ENCODE results near the gene MEIS3.
"Not testable (repeated sequence)": the region's sequence is repeated elsewhere in the genome, so short reads cannot be mapped to it uniquely, and the experiment has no call there.

Gene MEIS3

DNA sequence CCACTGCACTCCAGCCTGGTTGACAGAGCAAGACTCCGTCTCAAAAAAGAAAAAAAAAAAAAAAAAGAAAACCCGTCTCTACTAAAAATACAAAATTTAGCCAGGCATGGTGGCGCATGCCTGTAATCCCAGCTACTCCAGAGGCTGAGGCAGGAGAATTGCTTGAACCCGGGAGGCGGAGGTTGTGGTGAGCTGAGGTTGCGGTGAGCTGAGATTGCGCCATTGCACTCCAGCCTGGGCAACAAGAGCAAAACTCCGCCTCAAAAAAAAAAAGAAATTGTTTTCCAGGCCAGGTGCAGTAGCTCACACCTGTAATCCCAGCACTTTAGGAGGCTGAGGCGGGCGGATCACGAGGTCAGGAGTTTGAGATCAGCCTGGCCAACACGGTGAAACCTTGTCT is 32.7 kb downstream of the MEIS3 start:
- not testable (repeated sequence) for DNase-seq (ENCODE audit: low read depth in 3 of 3)

DNA sequence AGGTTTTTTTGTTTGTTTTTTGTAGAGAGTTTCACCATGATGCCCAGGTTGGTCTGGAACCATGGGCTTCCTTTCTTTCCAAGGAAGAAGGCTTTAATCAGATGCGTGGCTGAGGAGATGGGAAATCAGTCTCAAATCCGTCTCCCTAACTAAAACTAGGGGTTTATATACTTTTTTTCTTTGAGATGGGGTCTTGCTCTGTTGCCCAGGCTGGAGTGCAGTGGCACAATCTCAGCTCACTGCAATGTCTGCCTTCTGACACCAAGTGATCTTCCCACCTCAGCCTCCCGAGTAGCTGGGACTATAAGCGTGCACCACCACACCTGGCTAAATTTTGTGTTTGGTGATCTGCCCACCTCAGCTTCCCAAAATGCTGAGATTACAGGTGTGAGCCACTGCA is 34.8 kb downstream of the MEIS3 start:
- not testable (repeated sequence) for DNase-seq (ENCODE audit: low read depth in 3 of 3)

DNA sequence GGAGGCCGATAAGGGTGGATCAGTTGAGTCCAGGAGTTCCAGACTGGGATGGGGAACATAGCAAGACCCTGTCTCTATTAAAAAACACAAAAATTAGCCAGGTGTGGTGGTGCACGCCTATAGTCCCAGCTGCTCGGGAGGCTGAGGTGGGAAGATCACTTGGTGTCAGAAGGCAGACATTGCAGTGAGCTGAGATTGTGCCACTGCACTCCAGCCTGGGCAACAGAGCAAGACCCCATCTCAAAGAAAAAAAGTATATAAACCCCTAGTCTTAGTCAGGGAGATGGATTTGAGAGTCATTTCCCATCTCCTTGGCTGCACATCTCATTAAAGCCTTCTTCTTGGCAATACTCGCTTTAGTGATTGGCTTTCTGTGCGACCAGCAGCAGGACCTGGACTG is 35.4 kb downstream of the MEIS3 start:
- not testable (repeated sequence) for DNase-seq (ENCODE audit: low read depth in 3 of 3)

DNA sequence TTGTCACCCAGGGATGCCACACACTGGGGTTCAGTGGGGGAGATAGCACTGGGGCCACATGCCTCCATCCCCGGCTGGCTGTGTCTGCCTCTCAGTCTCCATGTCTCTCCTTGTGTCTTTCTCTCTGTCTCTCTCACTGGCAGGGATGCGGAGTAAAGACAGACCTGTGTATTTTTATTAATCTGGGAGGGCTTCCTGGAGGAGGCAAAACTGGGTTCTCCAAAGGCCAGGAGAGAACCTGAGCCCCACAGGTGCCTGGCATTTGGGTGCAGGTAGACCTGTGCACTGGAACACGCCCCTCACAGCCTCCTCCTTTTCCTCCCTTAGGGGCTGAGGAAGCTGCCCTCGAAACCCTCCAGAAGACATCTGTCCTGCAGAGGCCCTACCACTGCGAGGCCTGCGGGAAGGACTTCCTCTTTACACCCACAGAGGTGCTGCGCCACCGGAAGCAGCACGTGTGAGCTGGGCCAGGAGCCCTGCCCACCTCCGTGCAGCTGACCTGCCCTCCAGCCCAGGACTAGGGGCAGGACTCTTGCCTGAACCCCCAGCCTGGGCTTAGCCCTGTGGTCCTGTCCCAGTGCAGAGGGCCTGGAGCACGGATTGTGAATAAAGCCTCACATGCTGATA is 37.6 kb downstream of the MEIS3 start:
- no peak for DNase-seq (ENCODE audit: low read depth in 3 of 3)

DNA sequence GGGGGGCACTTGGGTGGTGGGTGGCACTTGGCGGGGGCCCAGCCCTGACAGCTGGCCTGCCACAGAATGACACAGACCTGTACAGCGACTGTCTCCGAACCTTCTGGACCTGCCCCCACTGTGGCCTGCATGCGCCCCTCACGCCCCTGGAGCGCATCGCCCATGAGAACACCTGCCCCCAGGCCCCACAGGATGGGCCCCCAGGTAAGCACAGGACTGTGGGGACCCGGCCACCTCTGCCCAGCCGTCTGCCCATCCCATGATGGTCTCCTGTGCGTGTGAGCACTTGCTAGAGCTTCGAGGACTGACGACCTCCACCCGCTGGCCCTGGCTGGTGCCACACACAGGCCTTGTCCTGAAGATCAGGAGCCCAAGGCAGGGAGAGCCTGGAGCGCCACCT is 38.2 kb downstream of the MEIS3 start:
- no peak for DNase-seq (ENCODE audit: low read depth in 3 of 3)

DNA sequence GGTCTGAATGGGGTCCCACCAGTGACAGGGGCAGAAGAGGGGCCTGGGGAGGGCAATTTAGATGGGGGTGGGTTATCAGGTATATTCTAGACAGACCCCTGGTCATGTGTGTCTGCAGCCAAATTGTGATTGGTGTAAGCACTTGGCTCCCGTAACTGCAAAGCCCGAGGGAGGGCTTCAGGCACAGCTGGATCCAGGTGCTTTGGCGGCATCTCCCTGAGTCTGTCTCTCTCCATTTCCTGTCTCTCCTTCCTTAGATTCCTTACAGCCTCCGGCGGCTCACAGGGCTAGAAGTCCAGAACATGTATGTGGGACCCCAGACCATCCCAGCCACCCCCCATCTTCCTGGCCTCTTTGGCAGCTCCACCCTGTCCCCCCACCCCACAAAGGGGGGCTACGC is 38.8 kb downstream of the MEIS3 start:
- DNase-seq (ENCODE audit: low read depth in 3 of 3) = no peak

DNA sequence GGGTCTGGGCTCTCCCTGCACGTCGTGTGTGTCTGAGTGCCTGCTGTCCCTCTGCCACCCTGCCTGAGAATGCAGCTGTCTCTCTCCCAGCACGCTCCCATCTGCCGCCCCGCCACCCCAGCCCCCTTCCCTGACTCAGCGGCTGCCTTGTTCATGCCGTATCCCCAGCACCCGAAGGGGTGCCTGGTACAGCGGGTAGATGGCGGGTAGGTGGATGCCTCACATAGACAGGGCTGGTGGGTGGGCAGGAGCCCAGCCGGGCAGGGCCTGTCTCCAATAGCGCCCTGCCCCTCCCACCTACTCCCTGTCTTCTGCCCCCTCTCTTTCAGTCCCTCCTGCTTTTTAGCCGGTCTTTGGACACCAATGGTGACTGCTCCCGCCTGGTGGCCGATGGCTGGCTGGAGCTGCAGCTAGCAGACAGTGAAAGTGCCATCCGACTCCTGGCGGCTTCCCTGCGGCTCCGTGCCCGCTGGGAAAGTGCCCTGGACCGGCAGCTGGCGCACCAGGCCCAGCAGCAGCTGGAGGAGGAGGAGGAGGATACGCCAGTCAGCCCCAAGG is 39.9 kb downstream of the MEIS3 start:
- no peak for DNase-seq (ENCODE audit: low read depth in 3 of 3)

DNA sequence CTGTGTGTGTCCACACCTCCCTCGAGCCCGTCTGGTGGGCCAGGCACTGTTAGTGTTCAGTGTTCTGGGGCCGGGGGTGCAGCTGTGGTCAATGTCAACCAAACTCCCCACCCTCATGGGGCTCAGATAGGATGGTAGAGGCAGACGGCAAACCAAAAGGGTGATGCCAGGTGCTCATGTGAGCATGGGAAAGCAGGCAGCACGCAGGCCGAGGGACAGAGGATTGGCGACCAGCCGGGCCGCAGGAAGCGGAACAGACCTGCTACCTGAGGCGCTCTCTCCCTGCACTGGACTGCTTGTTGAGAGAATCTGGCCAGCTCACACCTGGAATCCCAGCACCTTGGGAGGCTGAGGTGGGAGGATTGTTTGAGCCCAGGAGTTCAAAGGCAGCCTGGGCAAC is 41.1 kb downstream of the MEIS3 start:
- no peak for DNase-seq (ENCODE audit: low read depth in 3 of 3)

DNA sequence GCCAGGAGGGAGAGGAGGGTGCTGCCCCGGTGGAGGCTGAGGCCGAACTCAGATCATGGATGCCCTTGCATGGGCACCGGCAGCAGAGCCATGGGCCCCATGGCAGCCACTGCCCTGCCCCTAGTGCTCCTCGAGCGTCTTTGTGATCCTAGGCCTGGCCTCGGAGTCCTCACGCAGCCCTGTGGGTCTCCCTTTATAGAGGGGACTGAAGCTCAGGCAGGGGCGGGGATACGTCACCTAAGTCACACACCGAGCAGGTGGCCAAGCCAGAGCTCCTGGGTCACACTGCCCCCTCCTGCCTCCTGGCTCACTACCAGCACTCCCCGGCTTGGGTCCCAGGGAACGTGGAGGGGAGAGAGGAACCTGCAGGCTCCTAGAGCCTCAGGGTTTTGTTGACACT is 41.5 kb downstream of the MEIS3 start:
- no peak for DNase-seq (ENCODE audit: low read depth in 3 of 3)

DNA sequence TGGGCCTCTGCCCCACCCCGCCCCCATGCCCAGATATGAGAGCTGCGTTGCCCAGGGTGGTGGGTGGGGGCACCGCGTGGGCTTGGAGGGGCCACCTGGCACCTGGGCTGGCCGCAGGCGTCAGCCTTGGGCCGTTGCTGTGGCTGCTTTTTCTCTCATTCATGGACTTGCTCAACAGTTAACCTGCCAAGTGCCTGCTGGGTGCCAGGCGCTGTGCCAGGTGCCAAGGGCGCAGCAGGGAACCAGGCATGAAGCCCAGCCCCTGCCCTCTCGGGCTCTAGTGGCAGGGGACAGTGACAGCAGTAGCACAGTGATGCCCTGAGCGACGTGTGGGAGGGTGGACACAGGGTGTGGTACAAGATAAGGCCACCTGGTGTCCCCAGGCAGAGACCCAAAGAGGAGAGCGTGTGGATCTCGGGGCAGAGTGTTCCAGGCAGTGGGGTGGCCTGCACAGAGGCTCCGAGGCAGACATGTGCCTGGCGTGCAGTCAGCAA is 42.1 kb downstream of the MEIS3 start:
- DNase-seq (ENCODE audit: low read depth in 3 of 3) = no peak

DNA sequence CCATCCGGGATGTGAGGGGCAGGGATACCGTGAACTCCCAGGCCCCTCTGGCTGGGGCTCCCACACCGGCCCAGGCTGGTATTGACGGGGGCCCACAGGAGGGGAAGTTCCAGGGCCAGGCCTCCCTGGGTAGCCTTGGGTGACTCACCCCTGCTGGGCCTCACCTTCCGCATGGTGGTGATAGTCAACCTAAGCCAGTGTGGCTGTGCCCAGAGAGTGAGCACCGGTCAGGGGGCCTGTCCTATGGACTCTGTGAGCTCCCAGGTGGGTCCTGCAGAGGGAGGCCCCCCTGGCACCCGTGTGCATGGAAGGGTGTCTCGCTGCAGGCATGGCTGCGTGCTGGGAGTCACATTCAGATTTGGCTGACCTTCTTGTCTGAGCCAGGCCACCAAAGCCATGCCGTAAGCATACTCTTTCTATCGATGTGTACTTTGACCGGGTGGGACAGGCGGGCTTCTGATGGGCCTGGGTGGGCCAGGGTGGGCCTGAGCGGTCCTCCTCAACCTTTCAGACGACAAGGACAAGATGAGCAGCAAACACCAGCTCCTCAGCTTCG is 42.7 kb downstream of the MEIS3 start:
- DNase-seq (ENCODE audit: low read depth in 3 of 3) = no peak

DNA sequence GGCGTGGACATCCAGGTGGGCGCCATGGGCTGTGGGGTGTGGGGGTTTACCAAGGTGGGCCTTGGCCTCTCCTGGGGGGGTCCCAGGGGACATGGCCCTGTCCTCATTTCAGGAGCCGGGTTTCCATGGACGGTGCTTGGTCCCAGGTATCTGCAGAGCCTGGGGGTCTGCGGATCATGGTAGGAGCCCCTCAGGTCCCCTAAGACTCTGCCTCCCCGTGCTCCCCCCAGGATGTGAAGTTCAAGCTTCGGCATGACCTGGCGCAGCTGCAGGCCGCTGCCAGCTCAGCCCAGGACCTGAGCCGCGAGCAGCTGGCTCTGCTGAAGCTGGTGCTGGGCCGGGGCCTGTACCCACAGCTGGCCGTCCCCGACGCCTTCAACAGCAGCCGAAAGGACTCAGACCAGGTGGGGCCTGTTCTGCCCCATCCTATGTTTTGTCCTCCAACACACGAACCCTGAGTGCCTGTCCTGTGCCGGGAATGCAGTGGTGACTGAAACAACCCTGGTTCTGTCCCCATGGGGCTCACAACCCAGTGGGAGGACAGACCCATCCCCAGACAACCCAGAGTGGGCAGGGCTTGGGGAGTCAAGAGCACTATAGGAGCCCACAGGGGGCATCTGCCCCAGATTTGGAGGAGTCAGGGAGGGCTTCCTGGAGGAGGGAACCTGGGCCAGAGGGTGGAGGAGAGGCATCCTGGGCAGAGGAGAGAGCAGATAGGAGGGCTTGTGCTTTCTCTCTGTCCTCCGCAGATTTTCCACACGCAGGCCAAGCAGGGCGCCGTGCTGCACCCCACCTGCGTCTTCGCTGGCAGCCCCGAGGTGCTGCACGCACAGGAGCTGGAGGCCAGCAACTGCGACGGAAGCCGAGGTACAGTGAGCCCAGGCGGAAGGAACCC is 43.4 kb downstream of the MEIS3 start:
- DNase-seq (ENCODE audit: low read depth in 3 of 3) = no peak

DNA sequence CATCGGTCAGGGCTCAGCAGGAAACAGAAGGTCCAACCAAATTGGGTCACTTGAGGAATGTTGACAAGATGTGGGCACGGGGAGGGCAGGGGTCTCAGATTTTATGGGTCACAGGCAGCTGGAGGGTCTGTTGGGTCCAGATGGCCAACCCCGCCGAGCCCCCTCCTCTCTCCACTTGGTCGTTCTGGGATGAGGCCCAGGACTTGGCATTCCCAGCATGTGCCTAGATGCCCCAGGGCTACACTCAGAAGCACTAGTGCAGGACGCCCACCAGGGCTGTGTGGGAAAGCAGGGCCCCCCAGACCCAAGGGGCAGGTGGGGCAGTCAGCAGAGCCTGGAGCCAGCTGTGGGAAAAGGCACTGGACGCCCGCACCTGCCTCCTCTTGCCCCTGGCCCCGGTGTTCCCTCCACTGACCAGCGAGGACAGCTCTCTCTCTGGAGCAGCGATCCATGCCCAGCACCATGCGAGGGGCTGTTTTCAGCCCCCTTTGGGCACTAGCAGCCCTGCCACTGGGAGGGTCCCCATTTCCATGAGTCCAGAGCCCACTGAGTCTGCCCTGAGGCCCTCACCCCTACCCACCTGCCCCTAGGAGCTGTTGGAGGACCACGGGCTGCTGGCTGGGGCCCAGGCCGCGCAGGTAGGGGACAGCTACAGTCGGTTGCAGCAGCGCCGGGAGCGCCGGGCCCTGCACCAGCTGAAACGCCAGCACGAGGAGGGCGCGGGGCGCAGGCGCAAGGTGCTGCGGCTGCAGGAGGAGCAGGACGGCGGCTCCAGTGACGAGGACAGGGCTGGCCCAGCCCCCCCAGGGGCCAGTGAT is 44.2 kb downstream of the MEIS3 start:
- no peak for DNase-seq (ENCODE audit: low read depth in 3 of 3)

DNA sequence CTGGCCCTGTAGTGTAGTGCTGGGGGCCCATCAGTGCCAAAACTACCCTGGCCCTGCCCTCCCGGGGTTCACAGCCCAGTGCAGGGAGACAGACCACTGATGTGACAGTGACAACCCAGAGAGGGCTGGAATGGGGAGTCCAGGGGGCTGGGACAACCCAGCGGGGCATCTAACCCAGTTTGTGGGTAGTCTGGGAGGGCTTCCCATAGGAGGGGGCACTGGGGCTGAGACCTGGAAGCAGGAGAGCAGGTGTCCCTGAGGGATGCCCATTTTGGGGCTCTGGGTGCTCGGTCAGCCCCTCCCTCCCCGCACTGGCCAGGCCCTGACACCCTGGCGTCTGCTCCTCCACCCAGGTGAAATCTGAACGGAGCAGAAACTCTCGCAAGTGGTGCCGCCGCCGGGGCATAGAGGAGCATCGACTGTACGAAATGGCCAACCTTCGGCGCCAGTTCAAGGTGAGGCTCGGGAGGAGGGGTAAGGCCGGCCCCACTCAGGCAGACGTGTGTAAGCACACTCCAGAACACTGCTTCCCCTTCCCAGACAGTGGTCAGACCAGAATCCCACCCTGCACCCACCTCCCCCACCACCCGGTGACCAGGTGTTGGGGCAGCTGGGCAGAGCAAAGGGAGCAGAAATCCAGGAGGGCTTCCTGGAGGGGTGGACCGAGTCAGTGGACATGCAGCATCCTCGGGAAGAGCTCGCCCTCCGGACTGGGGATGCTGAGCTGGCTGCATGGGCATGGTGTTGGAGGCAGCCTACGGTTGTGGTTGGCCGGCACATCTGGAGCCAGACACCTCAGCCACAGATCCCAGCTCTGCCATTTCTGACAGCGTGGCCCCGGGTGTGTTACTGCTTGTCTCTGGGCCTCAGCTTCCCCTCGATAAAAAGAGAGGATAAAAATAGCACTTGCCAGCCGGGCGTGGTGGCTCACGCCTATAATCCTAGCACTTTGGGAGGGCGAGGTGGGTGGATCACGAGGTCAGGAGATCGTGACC is 45.8 kb downstream of the MEIS3 start:
- DNase-seq (ENCODE audit: low read depth in 3 of 3) = no peak

DNA sequence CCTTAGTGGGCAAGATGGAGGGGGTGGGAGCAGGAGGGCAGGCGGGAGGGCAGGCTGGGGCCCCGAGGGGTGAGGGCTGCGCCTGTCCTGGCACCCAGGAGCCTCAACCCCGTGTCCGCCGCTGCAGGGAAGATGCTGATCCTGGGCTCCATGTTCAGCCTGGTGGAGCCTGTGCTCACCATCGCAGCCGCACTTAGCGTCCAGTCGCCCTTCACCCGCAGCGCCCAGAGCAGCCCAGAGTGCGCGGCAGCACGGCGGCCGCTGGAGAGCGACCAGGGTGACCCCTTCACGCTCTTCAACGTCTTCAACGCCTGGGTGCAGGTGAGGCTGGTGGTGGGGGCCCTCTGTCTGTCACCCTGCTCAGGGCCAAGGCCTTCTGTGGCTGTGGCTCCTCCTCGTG is 46.7 kb downstream of the MEIS3 start:
- no peak for DNase-seq (ENCODE audit: low read depth in 3 of 3)

DNA sequence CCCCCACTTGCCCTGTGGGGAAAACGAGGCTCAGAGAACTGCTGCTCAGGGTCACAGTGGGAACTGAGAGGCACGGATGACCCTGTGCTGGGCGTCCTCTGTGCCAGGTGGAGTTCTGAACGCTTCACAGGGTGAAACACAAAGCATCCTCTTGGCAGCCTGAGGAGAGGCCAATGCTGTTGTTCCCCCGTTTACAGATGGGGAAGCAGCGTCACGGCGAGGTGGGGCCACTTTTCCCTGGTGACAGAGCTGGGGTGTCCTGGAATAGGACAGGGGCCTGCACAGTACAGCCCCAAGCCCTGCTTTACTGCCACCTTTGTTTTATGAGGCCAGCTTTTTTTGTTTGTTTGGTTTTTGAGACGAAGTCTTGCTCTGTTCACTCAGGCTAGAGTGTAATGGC is 48.1 kb downstream of the MEIS3 start:
- DNase-seq (ENCODE audit: low read depth in 3 of 3) = no peak

DNA sequence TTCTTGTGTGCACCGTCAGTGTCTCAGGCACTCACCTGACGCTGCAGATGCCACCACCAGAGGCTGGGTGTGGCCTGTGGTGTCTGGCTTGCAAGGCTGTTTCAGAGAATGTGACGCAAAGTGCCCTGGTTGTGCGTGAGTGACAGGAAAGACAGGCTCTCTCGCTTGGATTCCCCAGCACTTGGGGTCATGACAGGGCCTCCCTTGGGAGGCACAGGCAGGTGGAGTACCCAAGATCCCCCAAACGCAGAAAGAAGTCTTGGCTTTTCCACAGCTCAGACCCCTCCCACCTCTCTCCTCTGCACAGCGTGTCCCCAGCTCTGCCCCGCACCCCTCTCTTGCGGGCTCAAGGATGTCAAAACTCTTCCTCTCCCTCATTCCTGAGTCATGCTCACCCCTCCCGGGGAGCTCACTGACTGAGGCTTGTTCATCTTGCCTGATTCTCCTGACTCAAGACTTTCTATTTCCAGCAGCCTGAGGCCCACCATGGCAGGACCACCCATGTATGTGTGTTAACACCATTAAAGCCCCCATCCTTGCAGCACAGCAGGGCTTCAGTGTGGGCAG is 49.2 kb downstream of the MEIS3 start:
- no peak for DNase-seq (ENCODE audit: low read depth in 3 of 3)

DNA sequence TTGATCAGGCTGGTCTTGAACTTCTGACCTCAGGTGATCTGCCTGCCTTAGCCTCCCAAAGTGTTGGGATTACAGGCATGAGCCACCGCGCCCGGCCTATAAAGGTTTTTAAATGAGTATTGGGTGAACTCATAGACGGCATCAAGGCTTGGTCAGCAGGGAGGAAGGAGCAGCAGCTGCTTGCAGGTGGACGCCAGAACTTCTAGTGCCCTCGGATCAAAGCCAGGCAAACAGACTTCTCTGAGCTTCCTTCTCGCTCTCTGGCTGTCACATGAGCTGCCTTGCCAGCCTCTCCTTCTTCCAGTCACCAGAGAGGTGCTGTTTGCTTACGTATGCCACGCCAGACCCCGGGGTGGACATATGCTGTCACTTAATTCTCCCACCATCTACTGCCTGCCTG is 53.9 kb downstream of the MEIS3 start:
- DNase-seq (ENCODE audit: low read depth in 3 of 3) = not testable (repeated sequence)

DNA sequence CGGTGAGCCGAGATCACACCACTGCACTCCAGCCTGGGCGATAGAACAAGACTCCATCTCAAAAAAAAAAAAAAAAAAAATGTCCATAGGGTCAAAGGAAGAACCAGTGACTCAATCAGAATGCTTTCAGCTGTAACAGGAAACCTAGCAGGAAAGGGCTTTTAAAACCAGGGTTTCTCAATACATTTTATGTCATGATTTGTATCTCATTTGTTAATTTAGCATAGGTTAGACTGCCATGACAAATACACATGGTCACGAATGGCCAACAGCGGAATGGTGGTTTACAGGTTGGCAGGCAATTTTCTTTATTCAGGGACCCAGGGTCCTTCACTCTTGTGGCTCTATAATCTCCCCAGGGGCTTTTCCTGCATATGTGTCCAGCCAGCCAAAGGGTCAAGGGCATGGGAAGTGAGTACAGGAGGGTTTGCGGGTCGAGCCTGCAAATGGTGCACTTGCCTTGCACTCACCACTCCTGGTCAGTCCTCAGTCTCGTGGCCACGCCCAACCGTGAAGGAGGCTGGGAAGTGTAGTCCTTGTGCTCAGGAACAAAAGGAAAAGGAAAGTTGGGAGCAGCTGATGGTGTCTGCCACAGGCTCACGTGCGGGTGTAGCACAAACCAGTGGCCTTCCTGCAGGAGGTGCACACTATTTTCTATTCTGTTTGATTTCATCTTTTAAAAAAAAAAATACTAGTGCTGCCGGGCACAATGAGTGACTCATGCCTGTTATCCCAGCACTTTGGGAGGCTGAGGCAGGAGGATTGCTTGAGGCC is 55.4 kb downstream of the MEIS3 start:
- no peak for DNase-seq (ENCODE audit: low read depth in 3 of 3)

All from stimulated activated CD4-positive, alpha-beta T cell treated with anti-CD3 and anti-CD28 coated beads, TNF-alpha, amount 100 ng/mL, for 4 hours (primary cell).